HCT116 (cell line): ENCODE measurements around the gene SPACA4. TPM values are rescaled to one million over a fixed set of nuclear protein-coding genes. Genes with fewer than 3 reads are reported as not detected.
A peak's percentile ranks its signal among the peaks of the same experiment; 100 is the strongest.

Source experiments
- EGR1 ChIP-seq: IDR thresholded peaks from 2 replicates; pipeline ENCODE4 v1.6.1; 2012; ENCODE audit warnings: low read depth
- ELF1 ChIP-seq: IDR thresholded peaks from 2 replicates; pipeline ENCODE4 v1.6.1; 2012; ENCODE audit warnings: low read depth, borderline replicate concordance
- EZH2phosphoT487 ChIP-seq: fragments of 200-600 bp; IDR thresholded peaks from 2 replicates; pipeline ENCODE4 v1.6.1; 2018; ENCODE audit warnings: antibody characterized with exemption, borderline replicate concordance
- JUND ChIP-seq: IDR thresholded peaks from 2 replicates; pipeline ENCODE4 v1.6.1; 2012
- POLR2A ChIP-seq: IDR thresholded peaks from 2 replicates; pipeline ENCODE4 v1.7.0; 2011; ENCODE audit warnings: borderline replicate concordance; ENCODE audit not compliant: insufficient read depth, insufficient read length; ENCODE audit errors: extremely low read depth
- RAD21 ChIP-seq: IDR thresholded peaks from 2 replicates; pipeline ENCODE4 v1.6.1; 2012; ENCODE audit warnings: low read depth, mild to moderate bottlenecking
- REST ChIP-seq: IDR thresholded peaks from 2 replicates; pipeline ENCODE4 v1.6.1; 2012; ENCODE audit warnings: low read depth
- SP1 ChIP-seq: IDR thresholded peaks from 2 replicates; pipeline ENCODE4 v1.6.1; 2012; ENCODE audit warnings: low read depth
- total RNA-seq: library from RNA; stranded (reverse); gene quantifications from one replicate; pipeline ENCODE4 v1.2.1, GENCODE V29; 2021; ENCODE audit not compliant: unreplicated experiment
- TF ChIP-seq, protein P1 (sequence below), 3 experiments: fragments of 200-600 bp in 1 of 3; sonication (generic) in 1 of 3; IDR thresholded peaks in 2 of 3; conservative IDR thresholded peaks in 1 of 3; 2 replicates each; pipeline ENCODE4 v1.5.1; 2012 to 2017; ENCODE audit warnings: low read depth in 2 of 3, low read length in 2 of 3, antibody characterized with exemption in 1 of 3, borderline replicate concordance in 1 of 3, control low read depth in 1 of 3, mild to moderate bottlenecking in 1 of 3, mixed read lengths in 1 of 3, mixed run types in 1 of 3, moderate library complexity in 1 of 3; ENCODE audit not compliant: insufficient read depth in 1 of 3
- TF ChIP-seq, protein P2 (sequence below): IDR thresholded peaks from 2 replicates; pipeline ENCODE4 v1.6.1; 2012

The SPACA4 gene
- total RNA-seq, 1 experiment from 2014 or later = not detected

- TF ChIP-seq, protein P1, sequence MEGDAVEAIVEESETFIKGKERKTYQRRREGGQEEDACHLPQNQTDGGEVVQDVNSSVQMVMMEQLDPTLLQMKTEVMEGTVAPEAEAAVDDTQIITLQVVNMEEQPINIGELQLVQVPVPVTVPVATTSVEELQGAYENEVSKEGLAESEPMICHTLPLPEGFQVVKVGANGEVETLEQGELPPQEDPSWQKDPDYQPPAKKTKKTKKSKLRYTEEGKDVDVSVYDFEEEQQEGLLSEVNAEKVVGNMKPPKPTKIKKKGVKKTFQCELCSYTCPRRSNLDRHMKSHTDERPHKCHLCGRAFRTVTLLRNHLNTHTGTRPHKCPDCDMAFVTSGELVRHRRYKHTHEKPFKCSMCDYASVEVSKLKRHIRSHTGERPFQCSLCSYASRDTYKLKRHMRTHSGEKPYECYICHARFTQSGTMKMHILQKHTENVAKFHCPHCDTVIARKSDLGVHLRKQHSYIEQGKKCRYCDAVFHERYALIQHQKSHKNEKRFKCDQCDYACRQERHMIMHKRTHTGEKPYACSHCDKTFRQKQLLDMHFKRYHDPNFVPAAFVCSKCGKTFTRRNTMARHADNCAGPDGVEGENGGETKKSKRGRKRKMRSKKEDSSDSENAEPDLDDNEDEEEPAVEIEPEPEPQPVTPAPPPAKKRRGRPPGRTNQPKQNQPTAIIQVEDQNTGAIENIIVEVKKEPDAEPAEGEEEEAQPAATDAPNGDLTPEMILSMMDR (IDR thresholded peaks at IDR 0.05 in 2 of 3, conservative IDR thresholded peaks at IDR 0.05 in 1 of 3; ENCODE audit: borderline replicate concordance in 1 of 3, insufficient read depth in 1 of 3, low read depth in 2 of 3, low read length in 2 of 3) = no peak
- TF ChIP-seq EZH2phosphoT487 (no peak), POLR2A (peak; percentile 69), REST (no peak), SP1 (no peak), RAD21 (no peak), JUND (no peak), ELF1 (no peak), EGR1 (no peak)
- TF ChIP-seq, protein P2, sequence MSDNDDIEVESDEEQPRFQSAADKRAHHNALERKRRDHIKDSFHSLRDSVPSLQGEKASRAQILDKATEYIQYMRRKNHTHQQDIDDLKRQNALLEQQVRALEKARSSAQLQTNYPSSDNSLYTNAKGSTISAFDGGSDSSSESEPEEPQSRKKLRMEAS = no peak
These were observed 28.1 kb downstream of the SPACA4 start (continued) for GRCh38 chr19:48634424-48635262.
